GM19467 (cell line): ENCODE results near the gene KCTD17.

Source experiments
- ATAC-seq: cut with Tn5 transposase; IDR thresholded peaks from one replicate; pipeline ENCODE4 v1.9.1; 2021; ENCODE audit warnings: mild to moderate bottlenecking, moderate library complexity; ENCODE audit not compliant: unreplicated experiment

KCTD17 gene

DNA sequence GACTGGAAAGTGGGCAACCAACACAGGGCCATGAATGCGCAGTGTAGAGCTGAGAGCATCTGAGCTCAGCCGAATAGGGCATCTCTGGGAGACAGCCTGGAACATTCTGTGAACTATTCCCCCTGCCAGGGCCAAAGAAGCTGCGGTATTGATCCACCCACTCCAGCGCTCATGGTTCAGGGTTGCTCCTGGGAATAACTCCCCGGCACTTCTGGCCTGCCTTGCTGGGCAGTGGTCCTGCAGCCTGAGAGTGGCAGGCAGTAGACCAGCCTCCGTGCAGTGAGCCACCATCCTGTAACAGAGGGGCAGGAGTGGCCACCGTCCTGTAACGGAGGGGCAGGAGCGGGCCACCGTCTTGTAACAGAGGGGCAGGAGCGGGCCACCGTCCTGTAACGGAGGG is 45.8 kb downstream of the KCTD17 start:
- ATAC-seq, result no peak

DNA sequence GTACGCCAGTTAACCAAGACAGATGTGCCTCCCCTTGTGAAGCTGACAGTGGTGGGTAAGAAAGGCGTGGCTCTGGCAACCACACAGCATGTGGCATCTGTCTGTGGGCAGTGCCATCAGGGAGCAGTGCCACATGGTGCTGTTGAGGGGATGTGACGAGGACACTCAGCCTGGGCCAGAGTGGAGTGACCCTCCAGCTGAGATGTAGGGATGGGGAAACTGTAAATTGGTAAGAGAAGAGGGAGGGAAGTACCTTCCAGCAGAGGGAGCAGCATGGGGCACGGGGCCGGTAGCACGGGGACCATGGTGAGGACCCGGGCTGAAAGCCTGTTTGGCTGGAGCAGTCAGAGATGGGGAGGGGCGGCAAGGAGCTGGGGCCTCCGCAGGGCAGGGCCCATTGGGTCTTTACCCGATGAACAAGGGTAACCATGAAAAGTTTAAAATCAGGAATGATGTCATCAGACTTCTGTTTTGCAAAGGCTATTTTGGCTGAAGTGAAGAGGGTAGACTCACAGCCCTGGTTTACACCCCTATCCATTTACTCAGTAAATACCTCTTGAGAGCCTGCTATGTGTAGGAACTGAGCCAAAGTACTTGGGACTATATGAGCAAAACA is 47.5 kb downstream of the KCTD17 start:
- ATAC-seq, result no peak

DNA sequence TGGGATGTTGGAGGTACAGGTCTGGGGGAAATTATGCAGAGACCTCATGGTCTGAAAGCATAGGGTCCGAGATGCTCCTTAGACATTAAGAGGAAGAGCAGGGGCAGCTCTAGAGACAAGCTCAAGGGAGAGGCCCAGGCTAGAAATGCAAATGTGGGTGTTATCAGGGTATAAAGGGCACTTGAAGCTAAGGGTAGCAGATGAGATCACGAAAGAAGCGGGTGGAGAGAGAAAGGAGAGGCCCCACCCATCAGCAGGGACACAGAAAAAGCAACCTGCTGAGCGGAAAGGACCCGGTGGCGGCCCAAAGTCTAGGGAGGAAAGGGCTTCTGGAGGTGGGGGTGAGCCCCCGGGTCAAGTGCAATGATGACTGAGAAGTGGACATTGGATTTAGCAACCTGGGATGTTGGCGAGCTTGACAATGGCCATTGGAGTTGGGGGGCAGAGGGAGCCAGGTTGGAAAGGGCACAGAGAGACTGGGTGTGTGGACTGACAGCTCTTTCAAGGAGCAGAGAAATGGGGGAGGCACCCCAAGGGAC is 49.1 kb downstream of the KCTD17 start:
- ATAC-seq, result no peak

- ATAC-seq, result no peak
Observed at GRCh38 chr22:37101311-37102066, 49.9 kb downstream of the KCTD17 start.

GRCh38 chr22:37103151-37103550 is 51.6 kb downstream of the KCTD17 start:
- ATAC-seq, result no peak

DNA sequence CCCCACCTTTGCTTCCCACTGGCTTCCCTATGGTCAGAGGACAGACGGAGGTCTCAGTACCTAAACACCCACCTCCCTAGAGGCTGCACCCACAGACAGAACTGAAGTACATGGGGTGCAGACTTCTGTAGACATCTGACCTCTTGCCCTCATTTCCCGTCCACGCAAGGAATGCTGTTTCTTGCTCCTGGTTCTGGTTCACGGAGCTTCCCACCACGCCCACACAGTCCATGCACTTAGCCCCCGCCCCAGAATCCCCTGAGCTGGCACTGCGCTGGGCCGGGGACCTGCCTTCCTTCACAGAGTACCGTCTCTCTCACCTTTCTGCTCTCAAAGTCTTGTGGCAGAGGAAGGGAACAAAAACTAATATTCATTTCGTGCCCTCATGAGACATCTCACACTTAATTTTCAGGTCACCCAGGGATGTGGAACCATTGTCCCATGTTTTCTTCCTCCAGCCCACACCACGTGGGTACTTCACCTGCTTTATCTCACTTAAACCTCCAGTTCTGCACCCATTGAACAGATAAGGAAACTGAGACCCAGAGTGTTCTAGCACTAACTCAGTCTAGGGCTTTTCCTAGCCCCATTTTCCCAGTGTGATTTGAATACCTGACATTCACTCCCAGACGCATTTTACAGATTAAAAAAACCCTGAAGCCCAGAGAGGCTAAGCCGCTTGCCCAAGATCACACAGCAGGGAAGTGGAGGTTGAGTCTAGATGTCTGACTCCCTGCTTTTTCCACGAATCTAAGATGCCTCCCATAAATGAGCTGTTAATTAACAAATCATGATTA is 52.3 kb downstream of the KCTD17 start:
- no peak for ATAC-seq

GRCh38 chr22:37105154-37105553 is 53.6 kb downstream of the KCTD17 start:
- ATAC-seq, result no peak

- ATAC-seq, result no peak
Observed at GRCh38 chr22:37105990-37106389, 54.4 kb downstream of the KCTD17 start.

- no peak for ATAC-seq
Observed at GRCh38 chr22:37107816-37108621, 56.5 kb downstream of the KCTD17 start.

- ATAC-seq, result no peak
Observed at GRCh38 chr22:37109242-37109917, 57.8 kb downstream of the KCTD17 start, which contains the start of gene TMPRSS6. TSS of gene TMPRSS6 (minus strand) at chr22:37109713. CDS start at chr22:37103417, 6,296 bp downstream.

DNA sequence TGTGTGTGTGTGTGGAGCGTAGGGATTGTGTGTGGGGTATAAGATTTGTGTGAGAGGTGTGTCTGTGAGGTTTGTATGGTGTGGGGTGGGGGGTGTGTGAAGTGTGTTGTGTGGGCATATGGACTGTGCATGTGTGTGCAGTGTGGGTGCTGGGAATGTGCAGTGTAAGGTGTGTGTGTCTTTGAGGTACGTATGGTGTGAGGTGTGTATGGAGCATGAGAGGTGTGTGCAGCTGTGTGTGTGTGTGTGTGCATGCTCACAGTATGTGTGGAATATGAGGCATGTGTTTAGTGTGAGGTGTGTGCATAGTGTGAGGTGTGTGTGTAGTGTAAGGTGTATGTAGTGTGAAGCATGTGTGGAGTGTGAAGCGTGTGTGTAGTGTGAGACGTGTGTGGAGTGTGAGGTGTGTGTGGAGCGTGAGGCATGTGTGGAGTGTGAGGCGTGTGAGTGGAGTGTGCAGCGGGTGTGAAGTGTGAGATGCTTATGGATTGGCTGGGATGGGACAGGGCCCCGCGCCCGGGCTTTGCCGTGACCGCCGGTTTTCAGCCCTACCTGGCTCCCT is 59.7 kb downstream of the KCTD17 start:
- ATAC-seq, result no peak

GRCh38 chr22:37112084-37112728 is 60.7 kb downstream of the KCTD17 start:
- ATAC-seq, result no peak
